Ovary (tissue), 9 donors: ENCODE results near the gene RNF183. TPM values are rescaled to one million over a fixed set of nuclear protein-coding genes. Genes with fewer than 3 reads are reported as not detected.
"Not testable (repeated sequence)": the region's sequence is repeated elsewhere in the genome, so short reads cannot be mapped to it uniquely, and the experiment has no call there.

Source experiments
- DNase-seq, 5 donors: peaks; one replicate each; pipeline ENCODE4 v3.0.0-alpha.2; 2019 to 2020
- H3K27ac ChIP-seq, 2 donors: fragments of 200-600 bp; one replicate each; pipeline versions ENCODE4 v1.5.1 to v1.8.0; 2019 to 2022
- H3K27me3 ChIP-seq: fragments of 200-600 bp; one replicate; pipeline ENCODE4 v1.8.0; 2022
- H3K36me3 ChIP-seq: fragments of 200-600 bp; sonication (generic); one replicate; pipeline ENCODE4 v1.5.1; 2019
- H3K4me1 ChIP-seq: one replicate; pipeline ENCODE4 v1.8.1; 2013; ENCODE audit warnings: mild to moderate bottlenecking, moderate library complexity; ENCODE audit not compliant: insufficient read depth
- H3K4me3 ChIP-seq: fragments of 200-600 bp; sonication (generic); one replicate; pipeline ENCODE4 v1.5.1; 2017
- H3K9me3 ChIP-seq, 2 donors: fragments of 200-600 bp in 1 of 2; sonication (generic) in 1 of 2; one replicate each; pipeline versions ENCODE4 v1.5.1 to v1.8.1; 2013 to 2019; ENCODE audit warnings: mild to moderate bottlenecking in 1 of 2, moderate library complexity in 1 of 2
- CTCF ChIP-seq, 3 donors: fragments of 450-650 bp in 2 of 3; fragments of 200-600 bp in 1 of 3; IDR thresholded peaks; one replicate each; pipeline versions ENCODE4 v1.5.1 to v1.8.0; 2016 to 2022; ENCODE audit warnings: antibody characterized with exemption in 3 of 3, mild to moderate bottlenecking in 1 of 3
- EP300 ChIP-seq: sonication (generic); formaldehyde crosslinking; IDR thresholded peaks from one replicate; pipeline ENCODE4 v1.6.1; 2017; ENCODE audit warnings: antibody characterized with exemption
- POLR2A ChIP-seq: fragments of 450-650 bp; IDR thresholded peaks from one replicate; pipeline ENCODE4 v1.6.1; 2017; ENCODE audit warnings: antibody characterized with exemption, mild to moderate bottlenecking, moderate library complexity
- WGBS, 3 donors: extraction: QIAGEN DNeasy Blood & Tissue Kit in 1 of 3; methylation state at CpG; one replicate each; pipeline versions ENCODE4 v1.1.5 to v1.1.7; 2013 to 2017; 5-methylcytosine and 5-hydroxymethylcytosine counted together
- intact Hi-C, 4 donors: fragments of 100-400 bp; cut with DNase I; formaldehyde crosslinking; loops; one replicate each; pipeline versions ENCODE4 v1.11.0 to v1.15.1; 2022 to 2023
- polyA plus RNA-seq, 2 donors: library from polyadenylated mRNA; stranded (reverse); fragments of 200-250 nt in 1 of 2; fragments of 350-450 nt in 1 of 2; fragmentation: Illumina TruSeq in 1 of 2; extraction: RNeasy Lipid Tissue Mini Kit (QIAGEN cat#74804) in 1 of 2; gene quantifications; one replicate each; pipeline ENCODE4 v1.2.3, GENCODE V29; 2013 to 2014
- total RNA-seq, 7 donors: library from RNA; depleted of rRNA in 2 of 7; stranded (reverse); fragments of >200 nt in 2 of 7; fragmentation: NEBNext Ultra II Directional in 3 of 7; extraction: Animal tissue kit (Norgen Biotek cat#: 25700) in 3 of 7; gene quantifications; one replicate each; pipeline versions ENCODE4 v1.1.0 to v1.2.4, GENCODE V29; 2016 to 2023
- donor health status: DM: no; HTN: no; CAD: no; lungs with moderate emphysema.
- donor health status: DM: no; HTN: no; CAD: no.
- donor health status: Bipolar disorder and iron deficiency.
- donor health status: DM: yes; HTN: yes; CAD: no.
- donor health status: DM: no; HTN: no; CAD: no.
- donor health status: DM: yes; HTN: yes; CAD: no.

The RNF183 gene
- total and polyA plus RNA-seq, 9 donors: 0.06 to 1.3 (median 0.48) TPM; not detected in 5

- WGBS, 3 donors: 90 to 100% (median 94%) methylated on average over 1 of the region's 1 CpG
- TF ChIP-seq EP300 (no peak), CTCF (IDR thresholded peaks at IDR 0.05) (no peak), POLR2A (no peak)
- H3K9me3 ChIP-seq: no peaks in the 10 kb centered on the region
- no peaks in the 10 kb centered on the region for H3K27me3 ChIP-seq
- H3K4me1 ChIP-seq: no peaks in the 10 kb centered on the region
- H3K27ac ChIP-seq: no peak overlapping the region
- H3K36me3 ChIP-seq: no peaks in the 10 kb centered on the region
- no peak overlapping the region for H3K4me3 ChIP-seq
- DNase-seq: no peak
- intact Hi-C loops: no loop called here
Observed at GRCh38 chr9:113254991-113255390, 48.2 kb downstream of the RNF183 start.

- intact Hi-C loops: no loop called here
- no peaks in the 10 kb centered on the region for H3K9me3 ChIP-seq
- TF ChIP-seq POLR2A (no peak), EP300 (no peak), CTCF (IDR thresholded peaks at IDR 0.05) (no peak)
- H3K36me3 ChIP-seq: no peaks in the 10 kb centered on the region
- 84 to 97% (median 91%) methylated on average over 2 of the region's 2 CpGs for WGBS, 3 donors
- no peaks in the 10 kb centered on the region for H3K4me1 ChIP-seq
- DNase-seq: no peak
- no peak overlapping the region for H3K27ac ChIP-seq
- no peaks in the 10 kb centered on the region for H3K27me3 ChIP-seq
- H3K4me3 ChIP-seq: no peak overlapping the region
Observed at GRCh38 chr9:113250807-113251206, 52.4 kb downstream of the RNF183 start.

DNA sequence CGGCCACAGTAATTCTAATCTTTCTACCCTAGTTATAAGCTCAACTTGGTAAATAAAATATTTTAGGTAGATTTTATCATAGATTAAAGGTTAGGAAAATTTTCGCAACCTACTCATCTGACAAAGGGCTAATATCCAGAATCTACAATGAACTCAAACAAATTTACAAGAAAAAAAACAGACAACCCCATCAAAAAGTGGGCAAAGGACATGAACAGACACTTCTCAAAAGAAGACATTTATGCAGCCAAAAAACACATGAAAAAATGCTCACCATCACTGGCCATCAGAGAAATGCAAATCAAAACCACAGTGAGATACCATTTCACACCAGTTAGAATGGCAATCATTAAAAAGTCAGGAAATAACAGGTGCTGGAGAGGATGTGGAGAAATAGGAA is 53.5 kb downstream of the RNF183 start:
- H3K27ac ChIP-seq, H3K4me1 ChIP-seq, DNase-seq, intact Hi-C loops, H3K36me3 ChIP-seq, H3K4me3 ChIP-seq, H3K9me3 ChIP-seq, H3K27me3 ChIP-seq: not testable (repeated sequence)
- 99 to 100% (median 100%) methylated on average over 2 of the region's 2 CpGs for WGBS, 3 donors

DNA sequence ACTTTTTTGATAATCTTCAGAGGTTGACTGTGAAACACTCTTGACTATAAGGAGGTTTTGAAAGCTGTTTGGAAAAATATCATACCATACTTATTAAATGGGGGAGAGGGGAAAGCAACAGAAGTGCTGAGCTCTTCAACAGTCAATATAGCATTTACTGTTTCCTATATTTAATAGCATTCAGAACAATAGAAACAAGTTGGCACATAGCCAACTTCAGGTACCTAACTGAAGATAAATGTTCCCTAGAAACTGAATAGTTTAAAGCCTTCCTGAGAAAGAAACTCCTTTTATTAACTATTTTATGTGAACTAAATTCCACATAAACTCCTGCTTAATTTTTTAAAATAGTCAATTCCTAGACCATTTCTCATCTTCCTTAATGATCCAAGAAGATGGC is 55.5 kb downstream of the RNF183 start:
- no peak for TF ChIP-seq EP300
- TF ChIP-seq CTCF (IDR thresholded peaks at IDR 0.05): no peak
- TF ChIP-seq POLR2A: no peak
- Histone ChIP-seq H3K27me3 (no peaks in the 10 kb centered on the region), H3K4me1 (no peaks in the 10 kb centered on the region), H3K9me3 (no peaks in the 10 kb centered on the region), H3K36me3 (no peaks in the 10 kb centered on the region), H3K4me3 (no peak overlapping the region), H3K27ac (no peak overlapping the region)
- DNase-seq: no peak
- intact Hi-C loops: no loop called here

Other genes starting within 250 kb of the RNF183 start
- gene ZFP37, start 246.7 kb downstream of the RNF183 start, total RNA-seq: 10 to 100 TPM in 1 of 7 donors, 1 to 10 TPM in 6; 3.7 to 11.4 (median 6.7) TPM
- gene ZFP37, start 246.7 kb downstream of the RNF183 start, polyA plus RNA-seq: 1 to 10 TPM; 4.8 TPM
- gene SLC31A2, start 152.4 kb downstream of the RNF183 start, total RNA-seq: 10 to 100 TPM in 2 of 7 donors, 1 to 10 TPM in 5; 3.4 to 21.1 (median 6.0) TPM
- gene SLC31A2, start 152.4 kb downstream of the RNF183 start, polyA plus RNA-seq: 10 to 100 TPM in 1 of 2 donors, 1 to 10 TPM in 1; 5.5 to 15.7 TPM
- gene FKBP15, start 82.1 kb downstream of the RNF183 start, total RNA-seq: 10 to 100 TPM; 11.9 to 32.9 (median 20.2) TPM
- 10 to 100 TPM; 10.9 to 29.0 TPM for gene FKBP15, start 82.1 kb downstream of the RNF183 start, polyA plus RNA-seq
- gene SLC31A1, start 81.8 kb downstream of the RNF183 start, total RNA-seq: 10 to 100 TPM in 5 of 7 donors, 1 to 10 TPM in 2; 6.6 to 18.7 (median 12.5) TPM
- 10 to 100 TPM in 1 of 2 donors, 1 to 10 TPM in 1; 5.3 to 24.1 TPM for gene SLC31A1, start 81.8 kb downstream of the RNF183 start, polyA plus RNA-seq
- gene CDC26, start 27.8 kb downstream of the RNF183 start, total RNA-seq: 10 to 100 TPM; 24.2 to 40.0 (median 27.5) TPM
- gene CDC26, start 27.8 kb downstream of the RNF183 start, polyA plus RNA-seq: 10 to 100 TPM; 27.7 to 57.3 TPM
- gene PRPF4, start 27.7 kb downstream of the RNF183 start, total RNA-seq: 10 to 100 TPM; 12.5 to 30.8 (median 22.3) TPM
- gene PRPF4, start 27.7 kb downstream of the RNF183 start, polyA plus RNA-seq: 10 to 100 TPM; 13.9 to 28.9 TPM
- 1 to 10 TPM; 1.7 to 5.3 (median 3.4) TPM for gene WDR31, start 36.9 kb upstream of the RNF183 start, total RNA-seq
- gene WDR31, start 36.9 kb upstream of the RNF183 start, polyA plus RNA-seq: 1 to 10 TPM; 1.9 to 4.6 TPM
- gene BSPRY, start 46.2 kb upstream of the RNF183 start, total RNA-seq: 1 to 10 TPM in 1 of 7 donors, under 1 TPM in 5, not detected in 1; 0.10 to 6.9 (median 0.41) TPM
- under 1 TPM; 0.11 to 0.47 TPM for gene BSPRY, start 46.2 kb upstream of the RNF183 start, polyA plus RNA-seq
- gene HDHD3, start 73.6 kb upstream of the RNF183 start, total RNA-seq: 10 to 100 TPM; 15.4 to 23.9 (median 21.1) TPM
- 10 to 100 TPM in 1 of 2 donors, 1 to 10 TPM in 1; 8.9 to 24.9 TPM for gene HDHD3, start 73.6 kb upstream of the RNF183 start, polyA plus RNA-seq
- gene ALAD, start 97.9 kb upstream of the RNF183 start, total RNA-seq: 10 to 100 TPM; 14.3 to 59.3 (median 34.7) TPM
- gene ALAD, start 97.9 kb upstream of the RNF183 start, polyA plus RNA-seq: 10 to 100 TPM; 46.8 to 57.0 TPM
- 10 to 100 TPM; 12.3 to 27.5 (median 24.2) TPM for gene POLE3, start 107.3 kb upstream of the RNF183 start, total RNA-seq
- 10 to 100 TPM; 28.2 to 53.6 TPM for gene POLE3, start 107.3 kb upstream of the RNF183 start, polyA plus RNA-seq
- gene C9orf43, start 107.4 kb upstream of the RNF183 start, total RNA-seq: under 1 TPM; 0.48 to 0.92 (median 0.84) TPM
- gene C9orf43, start 107.4 kb upstream of the RNF183 start, polyA plus RNA-seq: 1 to 10 TPM in 1 of 2 donors, under 1 TPM in 1; 0.46 to 1.2 TPM
- gene RGS3, start 160.4 kb upstream of the RNF183 start, total RNA-seq: 10 to 100 TPM in 6 of 7 donors, 1 to 10 TPM in 1; 6.1 to 49.3 (median 15.9) TPM
- 10 to 100 TPM; 15.0 to 15.4 TPM for gene RGS3, start 160.4 kb upstream of the RNF183 start, polyA plus RNA-seq